ENCODE results near the gene IL24.
A peak's percentile ranks its signal among the peaks of the same experiment; 100 is the strongest.

The IL24 gene

GRCh38 chr1:206909161-206909882 is 12.1 kb downstream of the IL24 start:
- ATAC-seq (ENCODE audit: insufficient read depth, low read depth) (no peak), DNase-seq (no peak)
- H2AFZ ChIP-seq (ENCODE audit: low read depth, low read length), result no peak overlapping the region
- no peaks in the 10 kb centered on the region for H3K79me2 ChIP-seq (ENCODE audit: insufficient read depth, low read length)
- H3K36me3 ChIP-seq (ENCODE audit: insufficient read depth, low read length), result peaks cover 49% of the 10 kb centered on the region
- H3K4me3 ChIP-seq (ENCODE audit: low read depth in 1 of 2, low read length in 2 of 2), result no peak overlapping the region
- H3K27me3 ChIP-seq (ENCODE audit: insufficient read depth, low read length, poor library complexity), result no peaks in the 10 kb centered on the region
- no peak overlapping the region for H3K4me2 ChIP-seq (ENCODE audit: insufficient read depth, low read length)
- no peak overlapping the region for H3K9ac ChIP-seq (ENCODE audit: low read depth, low read length)
- H3K9me3 ChIP-seq (ENCODE audit: insufficient read depth, low read length, severe bottlenecking), result no peaks in the 10 kb centered on the region
- H3K27ac ChIP-seq (ENCODE audit: low read length), result no peak overlapping the region
- TF ChIP-seq CTCF (IDR thresholded peaks at IDR 0.05; ENCODE audit: borderline replicate concordance, extremely low read depth, low read length, poor library complexity, severe bottlenecking), result no peak
- TF ChIP-seq EZH2 (IDR thresholded peaks at IDR 0.05; ENCODE audit: borderline replicate concordance, low read depth, low read length, severe bottlenecking), result no peak
- H3K4me1 ChIP-seq (ENCODE audit: insufficient read depth, low read length), result peaks cover 45% of the 10 kb centered on the region
- no peaks in the 10 kb centered on the region for H4K20me1 ChIP-seq (ENCODE audit: insufficient read depth, low read length)

GRCh38 chr1:206909883-206910318 is 12.7 kb downstream of the IL24 start:
- no peaks in the 10 kb centered on the region for H3K9me3 ChIP-seq (ENCODE audit: insufficient read depth, low read length, severe bottlenecking)
- no peaks in the 10 kb centered on the region for H3K79me2 ChIP-seq (ENCODE audit: insufficient read depth, low read length)
- H2AFZ ChIP-seq (ENCODE audit: low read depth, low read length), result no peak overlapping the region
- H3K4me3 ChIP-seq (ENCODE audit: low read depth in 1 of 2, low read length in 2 of 2), result no peak overlapping the region
- no peak overlapping the region for H3K9ac ChIP-seq (ENCODE audit: low read depth, low read length)
- peaks cover 43% of the 10 kb centered on the region for H3K36me3 ChIP-seq (ENCODE audit: insufficient read depth, low read length)
- H3K4me2 ChIP-seq (ENCODE audit: insufficient read depth, low read length), result no peak overlapping the region
- no peaks in the 10 kb centered on the region for H3K27me3 ChIP-seq (ENCODE audit: insufficient read depth, low read length, poor library complexity)
- TF ChIP-seq EZH2 (IDR thresholded peaks at IDR 0.05; ENCODE audit: borderline replicate concordance, low read depth, low read length, severe bottlenecking), result no peak
- H3K27ac ChIP-seq (ENCODE audit: low read length), result no peak overlapping the region
- no peaks in the 10 kb centered on the region for H4K20me1 ChIP-seq (ENCODE audit: insufficient read depth, low read length)
- peaks cover 39% of the 10 kb centered on the region for H3K4me1 ChIP-seq (ENCODE audit: insufficient read depth, low read length)
- ATAC-seq (ENCODE audit: insufficient read depth, low read depth) (no peak), DNase-seq (no peak)

- Histone ChIP-seq H3K27me3 (ENCODE audit: insufficient read depth, low read length, poor library complexity) (no peaks in the 10 kb centered on the region), H3K4me1 (ENCODE audit: insufficient read depth, low read length) (peaks cover 29% of the 10 kb centered on the region), H3K4me2 (ENCODE audit: insufficient read depth, low read length) (no peak overlapping the region), H4K20me1 (ENCODE audit: insufficient read depth, low read length) (no peaks in the 10 kb centered on the region), H3K9me3 (ENCODE audit: insufficient read depth, low read length, severe bottlenecking) (no peaks in the 10 kb centered on the region), H3K27ac (ENCODE audit: low read length) (peak overlapping the region; percentile 51), H3K79me2 (ENCODE audit: insufficient read depth, low read length) (peaks cover 3% of the 10 kb centered on the region; the same call in 1 of the 2 replicates), H3K9ac (ENCODE audit: low read depth, low read length) (no peak overlapping the region), H3K36me3 (ENCODE audit: insufficient read depth, low read length) (peaks cover 40% of the 10 kb centered on the region), H2AFZ (ENCODE audit: low read depth, low read length) (no peak overlapping the region), H3K4me3 (ENCODE audit: low read depth in 1 of 2, low read length in 2 of 2) (no peak overlapping the region)
- peak; percentile 33 for DNase-seq
- peak; percentile 56; the same call in 1 of the 3 replicates for ATAC-seq (ENCODE audit: insufficient read depth, low read depth)
- TF ChIP-seq EZH2 (IDR thresholded peaks at IDR 0.05; ENCODE audit: borderline replicate concordance, low read depth, low read length, severe bottlenecking) (no peak), CTCF (IDR thresholded peaks at IDR 0.05; ENCODE audit: borderline replicate concordance, extremely low read depth, low read length, poor library complexity, severe bottlenecking) (peak; percentile 81)
Observed at GRCh38 chr1:206911064-206911663, 13.9 kb downstream of the IL24 start.

- H3K4me2 ChIP-seq (ENCODE audit: insufficient read depth, low read length), result no peak overlapping the region
- no peak overlapping the region for H3K9ac ChIP-seq (ENCODE audit: low read depth, low read length)
- peak; percentile 84 for ATAC-seq (ENCODE audit: insufficient read depth, low read depth)
Observed at GRCh38 chr1:206912445-206913095, 15.3 kb downstream of the IL24 start.

More at GRCh38 chr1:206912445-206913095, 15.3 kb downstream of the IL24 start:
- Histone ChIP-seq H2AFZ (ENCODE audit: low read depth, low read length) (no peak overlapping the region), H3K27me3 (ENCODE audit: insufficient read depth, low read length, poor library complexity) (no peaks in the 10 kb centered on the region), H3K36me3 (ENCODE audit: insufficient read depth, low read length) (peaks cover 35% of the 10 kb centered on the region), H3K4me3 (ENCODE audit: low read depth in 1 of 2, low read length in 2 of 2) (no peak overlapping the region), H4K20me1 (ENCODE audit: insufficient read depth, low read length) (no peaks in the 10 kb centered on the region), H3K27ac (ENCODE audit: low read length) (peak overlapping the region; percentile 33), H3K4me1 (ENCODE audit: insufficient read depth, low read length) (peaks cover 17% of the 10 kb centered on the region), H3K79me2 (ENCODE audit: insufficient read depth, low read length) (peaks cover 10% of the 10 kb centered on the region; the same call in 1 of the 2 replicates), H3K9me3 (ENCODE audit: insufficient read depth, low read length, severe bottlenecking) (no peaks in the 10 kb centered on the region)
- peak; percentile 73 for DNase-seq
- TF ChIP-seq EZH2 (IDR thresholded peaks at IDR 0.05; ENCODE audit: borderline replicate concordance, low read depth, low read length, severe bottlenecking), result no peak
- peak; percentile 95 for TF ChIP-seq CTCF (IDR thresholded peaks at IDR 0.05; ENCODE audit: borderline replicate concordance, extremely low read depth, low read length, poor library complexity, severe bottlenecking)
